ENCODE results near the gene BARHL1. TPM values are rescaled to one million over a fixed set of nuclear protein-coding genes. Genes with fewer than 3 reads are reported as not detected.

The BARHL1 gene
- total RNA-seq, 2 experiments from 2014 or later, result not detected

DNA sequence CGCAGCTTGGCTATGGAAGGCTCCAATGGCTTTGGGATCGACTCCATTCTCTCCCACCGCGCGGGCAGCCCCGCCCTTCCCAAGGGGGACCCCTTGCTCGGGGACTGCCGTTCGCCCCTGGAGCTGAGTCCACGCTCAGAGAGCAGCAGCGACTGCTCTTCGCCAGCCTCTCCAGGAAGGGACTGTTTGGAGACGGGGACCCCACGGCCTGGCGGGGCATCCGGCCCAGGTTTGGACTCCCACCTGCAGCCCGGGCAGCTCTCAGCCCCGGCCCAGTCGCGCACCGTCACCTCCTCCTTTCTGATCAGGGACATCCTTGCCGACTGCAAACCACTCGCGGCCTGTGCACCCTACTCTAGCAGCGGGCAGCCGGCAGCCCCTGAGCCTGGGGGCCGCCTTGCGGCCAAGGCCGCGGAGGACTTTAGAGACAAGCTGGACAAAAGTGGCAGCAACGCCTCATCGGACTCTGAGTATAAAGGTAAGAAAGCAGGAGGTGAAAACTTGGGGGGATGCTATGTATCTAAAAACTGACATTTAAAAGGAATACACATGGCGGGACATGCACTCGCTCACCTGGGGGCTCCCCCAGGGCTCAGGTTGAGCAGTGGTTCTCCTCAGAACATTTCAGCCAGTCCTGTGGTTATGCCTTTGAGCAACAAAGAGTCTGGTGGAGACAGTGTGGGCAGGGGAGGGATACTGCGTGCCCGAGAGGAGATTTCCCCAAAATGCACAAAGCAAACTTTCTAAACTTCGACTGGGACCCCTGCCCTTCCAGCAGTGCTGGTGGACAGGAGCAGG lies 579 bp downstream of the BARHL1 start:
- Mint-ChIP-seq H3K4me1 (ENCODE audit: low read depth) (peaks cover 12% of the 10 kb centered on the region), H3K4me3 (no peak overlapping the region), H3K9me3 (no peaks in the 10 kb centered on the region), H3K36me3 (ENCODE audit: low read depth) (peaks cover 2% of the 10 kb centered on the region), H3K27ac (no peak overlapping the region), H3K27me3 (ENCODE audit: low read depth) (peaks cover 71% of the 10 kb centered on the region)
- CTCF ChIA-PET, result no interaction called here
- intact Hi-C loops (cut with micrococcal nuclease), result loop anchor here (2.0 kb wide), 1 partner anchor 172 kb away; the partner anchor contains the start of gene CFAP77
- DNase-seq, result no peak

DNA sequence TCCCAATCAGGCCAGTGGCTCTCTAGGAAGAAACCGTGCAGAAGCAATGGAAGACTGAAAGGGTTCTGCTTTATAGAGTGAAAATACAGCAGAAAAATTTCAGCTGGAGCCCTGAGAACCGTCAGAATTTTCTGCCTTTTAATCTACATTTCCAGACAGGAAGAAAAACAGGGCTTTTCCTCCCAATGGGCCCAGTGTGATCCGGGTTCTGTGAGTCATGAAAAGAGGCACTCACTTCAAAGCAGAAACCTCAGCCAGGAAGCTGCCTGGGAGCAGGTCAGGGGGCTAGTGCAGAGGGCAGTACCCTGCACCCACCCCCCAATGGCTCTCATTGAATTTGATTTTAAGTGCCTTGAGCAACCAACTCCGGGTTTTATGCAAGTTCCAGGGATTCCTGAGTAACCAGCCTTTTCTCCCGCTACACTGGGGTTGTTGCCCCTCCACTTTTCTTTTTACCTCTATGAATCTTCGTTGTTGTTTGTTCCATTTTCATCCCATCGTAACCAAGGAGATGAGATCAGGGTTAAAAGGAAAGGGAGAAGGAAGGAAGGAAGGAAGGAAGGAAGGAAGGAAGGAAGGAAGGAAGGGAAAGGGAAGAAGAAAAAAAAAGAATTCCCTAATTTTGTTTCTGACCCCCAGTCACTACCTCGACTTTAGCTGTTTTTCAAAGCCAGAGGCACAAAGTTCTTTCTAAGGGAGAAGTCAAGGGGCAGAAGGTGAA lies 1.3 kb downstream of the BARHL1 start:
- Mint-ChIP-seq H3K36me3 (ENCODE audit: low read depth) (peaks cover 2% of the 10 kb centered on the region), H3K9me3 (no peaks in the 10 kb centered on the region), H3K4me3 (no peak overlapping the region), H3K27ac (no peak overlapping the region), H3K4me1 (ENCODE audit: low read depth) (peaks cover 12% of the 10 kb centered on the region), H3K27me3 (ENCODE audit: low read depth) (peaks cover 68% of the 10 kb centered on the region)
- intact Hi-C loops (cut with micrococcal nuclease), result loop anchor here (2.0 kb wide), 1 partner anchor 173 kb away; the partner anchor contains the start of gene CFAP77
- DNase-seq, result no peak
- CTCF ChIA-PET, result no interaction called here

DNA sequence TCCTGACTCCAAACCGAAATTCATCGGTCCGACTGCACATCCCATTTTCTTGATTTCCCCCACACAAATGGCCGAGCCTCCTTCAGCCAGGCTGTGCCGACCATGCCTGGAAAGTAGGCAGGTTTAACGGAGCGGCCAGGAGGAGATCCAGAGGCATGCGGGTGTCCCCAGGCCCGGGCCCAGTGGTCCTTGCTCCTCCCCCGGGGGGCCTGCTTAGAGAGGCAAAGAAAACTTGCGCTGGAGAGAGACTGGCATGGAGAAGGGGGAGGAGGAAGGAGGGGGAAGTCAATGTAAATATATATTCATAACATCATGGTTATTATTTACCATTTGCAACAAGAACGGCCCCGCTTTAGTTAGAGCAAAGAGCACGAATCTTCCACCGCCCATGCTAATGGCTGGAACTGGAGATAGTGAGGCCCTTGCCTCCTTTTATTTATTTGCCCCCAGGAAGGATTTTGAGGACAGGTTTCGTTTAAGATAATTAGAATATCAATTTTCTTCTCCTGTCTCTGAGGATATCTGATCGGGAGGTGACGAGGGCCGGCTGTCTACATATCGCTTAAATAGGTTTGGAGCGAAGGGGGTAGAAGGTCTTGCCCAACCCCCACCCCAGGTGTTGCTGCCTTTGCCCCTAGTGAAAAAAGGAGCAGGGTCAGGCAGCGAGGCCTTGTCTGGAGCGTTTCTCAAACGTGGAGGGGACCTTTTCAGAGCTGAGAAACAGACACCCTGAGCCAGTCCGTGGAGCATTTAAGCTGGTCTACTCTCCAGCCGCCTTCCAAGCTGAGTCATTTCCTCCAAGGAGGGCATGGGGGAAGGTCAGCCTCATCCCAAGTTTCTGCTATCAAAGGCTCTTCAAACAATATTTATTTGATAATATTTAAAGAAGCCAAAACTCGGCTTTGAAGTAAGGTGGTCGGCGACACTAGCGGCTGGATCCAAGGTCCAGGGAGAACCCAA lies 2.5 kb downstream of the BARHL1 start:
- intact Hi-C loops (cut with micrococcal nuclease), result no loop called here
- H3K36me3 Mint-ChIP-seq (ENCODE audit: low read depth), result peaks cover 2% of the 10 kb centered on the region
- H3K4me1 Mint-ChIP-seq (ENCODE audit: low read depth), result peaks cover 14% of the 10 kb centered on the region
- H3K27me3 Mint-ChIP-seq (ENCODE audit: low read depth), result peaks cover 69% of the 10 kb centered on the region
- no peak for DNase-seq
- H3K27ac Mint-ChIP-seq, result no peak overlapping the region
- CTCF ChIA-PET, result no interaction called here
- no peaks in the 10 kb centered on the region for H3K9me3 Mint-ChIP-seq
- no peak overlapping the region for H3K4me3 Mint-ChIP-seq

DNA sequence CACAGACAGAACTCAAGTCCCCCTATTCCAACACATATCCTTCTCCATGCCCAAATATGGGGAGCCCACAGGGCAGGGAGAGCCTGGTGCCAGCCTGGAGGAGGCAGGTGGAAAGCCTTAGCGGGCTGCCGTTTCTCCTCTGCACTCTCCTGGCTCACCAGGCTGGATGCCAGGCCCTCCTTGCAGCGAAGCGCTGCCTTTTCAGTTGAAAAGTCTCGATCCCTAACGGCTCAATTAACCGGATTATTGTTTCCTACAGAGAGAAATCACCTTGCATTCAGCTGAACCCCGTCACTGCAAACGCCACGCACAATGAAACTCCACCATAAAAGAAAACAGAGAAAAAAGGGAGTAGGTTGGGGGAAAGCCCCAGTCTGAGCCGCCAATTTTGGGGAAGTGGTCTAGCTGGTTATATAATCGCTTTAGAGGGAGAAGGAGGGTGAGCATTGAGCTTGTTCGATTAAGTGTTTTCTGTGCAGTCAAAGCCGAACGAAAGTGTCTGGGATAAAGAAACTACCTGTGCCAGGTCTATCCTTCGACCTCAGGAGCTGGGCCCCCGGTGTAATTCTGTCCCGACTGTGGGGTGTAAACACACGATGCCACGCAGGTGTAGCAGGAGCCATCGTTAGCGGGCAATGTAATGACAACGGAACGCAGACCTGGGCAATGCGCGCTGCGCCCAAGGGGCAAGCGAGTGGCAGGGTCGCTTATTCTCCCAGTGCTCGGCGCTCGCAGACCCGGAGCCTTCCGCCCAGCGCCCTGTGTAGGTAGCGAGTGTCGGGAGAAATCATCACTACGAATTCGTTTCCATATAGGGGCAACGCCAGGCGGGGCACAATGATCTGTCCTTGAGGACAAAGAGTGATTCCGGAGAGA lies 3.8 kb downstream of the BARHL1 start:
- intact Hi-C loops (cut with micrococcal nuclease), result no loop called here
- H3K36me3 Mint-ChIP-seq (ENCODE audit: low read depth), result peaks cover 2% of the 10 kb centered on the region
- H3K9me3 Mint-ChIP-seq, result no peaks in the 10 kb centered on the region
- no peak for DNase-seq
- CTCF ChIA-PET, result interaction anchor here (0.8 kb wide), 1 partner anchor 34 kb away, joined by 3 read pairs; no protein-coding TSS in a partner anchor
- no peak overlapping the region for H3K27ac Mint-ChIP-seq
- no peak overlapping the region for H3K4me3 Mint-ChIP-seq
- H3K4me1 Mint-ChIP-seq (ENCODE audit: low read depth), result peaks cover 17% of the 10 kb centered on the region
- peaks cover 68% of the 10 kb centered on the region for H3K27me3 Mint-ChIP-seq (ENCODE audit: low read depth)

DNA sequence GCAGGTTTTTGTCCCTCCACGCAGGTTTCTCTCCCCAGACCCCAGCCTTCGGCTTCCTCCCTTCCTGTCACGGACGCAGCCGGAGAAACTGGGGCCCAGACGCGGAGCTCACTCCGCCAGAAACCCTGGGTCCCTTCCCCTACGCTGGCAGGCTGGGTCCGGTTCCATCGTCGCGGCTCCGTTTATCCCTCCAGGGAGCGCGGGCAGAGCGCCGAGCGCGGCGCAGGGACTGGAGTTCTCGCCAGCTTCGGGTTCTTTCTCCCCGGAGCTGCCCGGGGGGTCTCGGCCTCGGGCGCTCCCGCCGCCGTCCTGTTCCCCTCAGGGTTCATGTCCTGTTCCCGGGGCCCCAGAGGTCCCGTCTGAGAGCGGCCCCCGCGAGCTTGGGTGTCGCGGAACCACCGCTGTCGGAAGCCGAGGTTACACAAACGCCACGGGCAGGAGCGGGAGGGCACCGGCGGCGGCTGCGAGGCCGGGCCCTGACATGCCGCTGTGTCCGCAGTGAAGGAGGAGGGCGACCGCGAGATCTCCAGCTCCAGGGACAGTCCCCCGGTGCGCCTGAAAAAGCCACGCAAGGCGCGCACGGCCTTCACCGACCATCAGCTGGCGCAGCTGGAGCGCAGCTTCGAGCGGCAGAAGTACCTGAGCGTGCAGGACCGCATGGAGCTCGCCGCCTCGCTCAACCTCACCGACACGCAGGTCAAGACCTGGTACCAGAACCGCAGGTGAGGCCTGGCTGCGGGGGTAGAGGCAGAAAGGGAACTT lies 4.6 kb downstream of the BARHL1 start:
- Mint-ChIP-seq H3K4me1 (ENCODE audit: low read depth) (peaks cover 12% of the 10 kb centered on the region), H3K27ac (no peak overlapping the region), H3K27me3 (ENCODE audit: low read depth) (peaks cover 68% of the 10 kb centered on the region), H3K4me3 (no peak overlapping the region), H3K36me3 (ENCODE audit: low read depth) (peaks cover 2% of the 10 kb centered on the region), H3K9me3 (no peaks in the 10 kb centered on the region)
- intact Hi-C loops (cut with micrococcal nuclease), result no loop called here
- DNase-seq, result no peak
- CTCF ChIA-PET, result interaction anchor here (0.8 kb wide), 1 partner anchor 35 kb away, joined by 3 read pairs; no protein-coding TSS in a partner anchor

DNA sequence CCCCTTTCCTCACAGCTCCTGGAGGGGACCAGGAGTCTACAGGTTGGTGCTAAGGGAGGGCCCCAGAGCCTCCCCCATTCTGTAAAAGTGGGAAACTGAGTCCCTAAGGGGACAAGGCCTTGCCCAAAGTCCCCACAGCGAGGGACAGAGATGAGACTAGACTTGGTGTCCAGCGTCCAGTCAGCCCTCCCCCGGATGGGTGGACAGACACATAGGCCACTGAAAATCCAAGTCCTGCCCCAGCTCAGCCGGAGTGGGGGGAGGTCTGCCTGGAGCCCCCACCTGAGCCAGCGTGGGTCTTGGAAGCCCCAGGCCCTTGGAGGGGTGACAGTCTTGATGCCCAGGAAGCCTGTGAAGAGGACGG lies 5.2 kb downstream of the BARHL1 start:
- no peak overlapping the region for H3K27ac Mint-ChIP-seq
- DNase-seq, result no peak
- intact Hi-C loops (cut with micrococcal nuclease), result no loop called here
- H3K9me3 Mint-ChIP-seq, result no peaks in the 10 kb centered on the region
- H3K4me1 Mint-ChIP-seq (ENCODE audit: low read depth), result peaks cover 12% of the 10 kb centered on the region
- peaks cover 2% of the 10 kb centered on the region for H3K36me3 Mint-ChIP-seq (ENCODE audit: low read depth)
- peaks cover 65% of the 10 kb centered on the region for H3K27me3 Mint-ChIP-seq (ENCODE audit: low read depth)
- no peak overlapping the region for H3K4me3 Mint-ChIP-seq
- CTCF ChIA-PET, result no interaction called here

DNA sequence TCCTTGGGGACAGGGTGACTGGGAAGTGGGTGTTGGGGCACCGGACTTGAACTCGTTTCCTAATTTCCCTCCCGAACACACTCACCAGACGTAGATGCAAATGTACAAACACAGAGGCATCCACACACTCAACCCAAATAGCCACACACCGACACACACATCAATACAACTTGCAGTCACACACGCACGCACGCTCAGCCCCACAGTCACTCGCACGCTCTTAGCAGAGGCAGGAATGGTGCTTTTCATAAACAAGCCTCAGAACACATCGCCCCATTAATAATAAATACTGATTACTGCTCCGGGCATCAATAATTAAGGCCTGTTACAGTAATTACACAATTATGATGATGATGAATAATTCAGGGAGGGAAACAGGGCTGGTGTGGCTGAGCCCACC lies 5.7 kb downstream of the BARHL1 start:
- intact Hi-C loops (cut with micrococcal nuclease), result no loop called here
- CTCF ChIA-PET, result no interaction called here
- H3K36me3 Mint-ChIP-seq (ENCODE audit: low read depth), result peaks cover 2% of the 10 kb centered on the region
- H3K27me3 Mint-ChIP-seq (ENCODE audit: low read depth), result peaks cover 62% of the 10 kb centered on the region
- no peaks in the 10 kb centered on the region for H3K9me3 Mint-ChIP-seq
- no peak overlapping the region for H3K4me3 Mint-ChIP-seq
- no peak for DNase-seq
- peaks cover 12% of the 10 kb centered on the region for H3K4me1 Mint-ChIP-seq (ENCODE audit: low read depth)
- no peak overlapping the region for H3K27ac Mint-ChIP-seq

- peaks cover 12% of the 10 kb centered on the region for H3K4me1 Mint-ChIP-seq (ENCODE audit: low read depth)
- no peak for DNase-seq
- peaks cover 57% of the 10 kb centered on the region for H3K27me3 Mint-ChIP-seq (ENCODE audit: low read depth)
- no peak overlapping the region for H3K4me3 Mint-ChIP-seq
- intact Hi-C loops (cut with micrococcal nuclease), result no loop called here
- no peak overlapping the region for H3K27ac Mint-ChIP-seq
- no peaks in the 10 kb centered on the region for H3K9me3 Mint-ChIP-seq
- H3K36me3 Mint-ChIP-seq (ENCODE audit: low read depth), result peaks cover 6% of the 10 kb centered on the region
- CTCF ChIA-PET, result no interaction called here
Observed at GRCh38 chr9:132588501-132589147, 6.2 kb downstream of the BARHL1 start.

DNA sequence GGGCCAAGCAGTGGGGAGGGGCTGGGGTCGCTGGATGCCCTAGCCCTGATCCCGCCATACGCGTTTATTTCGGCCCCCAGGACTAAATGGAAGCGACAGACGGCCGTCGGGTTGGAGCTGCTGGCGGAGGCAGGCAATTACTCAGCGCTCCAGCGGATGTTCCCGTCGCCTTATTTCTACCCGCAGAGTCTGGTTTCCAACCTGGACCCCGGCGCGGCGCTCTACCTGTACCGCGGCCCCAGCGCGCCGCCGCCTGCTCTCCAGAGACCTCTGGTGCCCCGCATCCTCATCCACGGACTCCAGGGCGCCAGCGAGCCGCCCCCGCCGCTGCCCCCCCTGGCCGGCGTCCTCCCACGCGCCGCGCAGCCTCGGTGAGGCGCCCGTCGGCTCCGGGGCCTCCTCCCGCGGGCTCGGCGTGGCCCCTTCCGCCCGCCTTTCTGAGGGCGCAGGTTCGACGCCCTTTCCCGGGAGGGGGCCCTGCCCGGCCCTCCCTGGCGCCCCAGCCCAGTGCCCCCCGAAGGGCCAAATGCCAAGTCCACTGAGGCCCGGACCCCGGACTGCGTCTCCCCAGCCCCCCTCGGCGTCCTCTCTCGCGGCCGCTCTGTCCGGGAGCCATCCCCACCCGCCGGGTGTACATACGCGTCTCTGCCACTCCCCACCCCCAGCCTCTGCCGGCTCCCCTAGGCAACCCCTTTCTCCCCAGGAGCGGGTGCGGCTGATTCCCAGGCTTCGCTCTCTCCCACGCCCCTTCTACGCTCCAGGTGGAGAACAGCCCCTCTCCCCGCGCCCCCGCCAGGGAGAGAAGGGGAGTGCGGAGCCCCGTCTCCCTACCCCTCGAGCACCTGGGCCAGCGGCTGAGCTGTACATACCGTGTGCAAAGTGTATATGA lies 7.0 kb downstream of the BARHL1 start:
- peaks cover 53% of the 10 kb centered on the region for H3K27me3 Mint-ChIP-seq (ENCODE audit: low read depth)
- H3K27ac Mint-ChIP-seq, result no peak overlapping the region
- H3K9me3 Mint-ChIP-seq, result no peaks in the 10 kb centered on the region
- peaks cover 12% of the 10 kb centered on the region for H3K4me1 Mint-ChIP-seq (ENCODE audit: low read depth)
- intact Hi-C loops (cut with micrococcal nuclease), result no loop called here
- CTCF ChIA-PET, result no interaction called here
- no peak for DNase-seq
- peaks cover 9% of the 10 kb centered on the region for H3K36me3 Mint-ChIP-seq (ENCODE audit: low read depth)
- H3K4me3 Mint-ChIP-seq, result no peak overlapping the region

- H3K27ac Mint-ChIP-seq, result no peak overlapping the region
- no peaks in the 10 kb centered on the region for H3K9me3 Mint-ChIP-seq
- peaks cover 12% of the 10 kb centered on the region for H3K4me1 Mint-ChIP-seq (ENCODE audit: low read depth)
- H3K27me3 Mint-ChIP-seq (ENCODE audit: low read depth), result peaks cover 47% of the 10 kb centered on the region
- CTCF ChIA-PET, result no interaction called here
- H3K36me3 Mint-ChIP-seq (ENCODE audit: low read depth), result peaks cover 15% of the 10 kb centered on the region
- DNase-seq, result no peak
- no peak overlapping the region for H3K4me3 Mint-ChIP-seq
- intact Hi-C loops (cut with micrococcal nuclease), result no loop called here
Observed at GRCh38 chr9:132590037-132590317, 7.6 kb downstream of the BARHL1 start.

All from activated naive CD4-positive, alpha-beta T cell treated with anti-CD3 and anti-CD28 coated beads for 36 hours (primary cell).